Endothelial cell (in vitro differentiated cells): Measurements from ENCODE around the gene HHATL. TPM values are rescaled to one million over a fixed set of nuclear protein-coding genes. Genes with fewer than 3 reads are reported as not detected.

Experiments used
- DNase-seq: peaks from one replicate; pipeline ENCODE4 v3.0.0; 2021; ENCODE audit warnings: low spot score
- H3K27ac Mint-ChIP-seq: one replicate; pipeline ENCODE4 v1.8.0; 2021; ENCODE audit warnings: mixed read lengths, inconsistent platforms; ENCODE audit not compliant: unreplicated experiment
- H3K27me3 Mint-ChIP-seq: one replicate; pipeline ENCODE4 v1.8.0; 2021; ENCODE audit warnings: mild to moderate bottlenecking, moderate library complexity, mixed read lengths, inconsistent platforms; ENCODE audit not compliant: unreplicated experiment
- H3K36me3 Mint-ChIP-seq: one replicate; pipeline ENCODE4 v1.8.0; 2021; ENCODE audit warnings: mild to moderate bottlenecking, low read depth, mixed read lengths, inconsistent platforms; ENCODE audit not compliant: unreplicated experiment
- H3K4me1 Mint-ChIP-seq: one replicate; pipeline ENCODE4 v1.8.0; 2021; ENCODE audit warnings: mild to moderate bottlenecking, mixed read lengths, inconsistent platforms; ENCODE audit not compliant: unreplicated experiment
- H3K4me3 Mint-ChIP-seq: one replicate; pipeline ENCODE4 v1.8.0; 2021; ENCODE audit warnings: mild to moderate bottlenecking, mixed read lengths, inconsistent platforms; ENCODE audit not compliant: unreplicated experiment
- H3K9me3 Mint-ChIP-seq: one replicate; pipeline ENCODE4 v1.8.0; 2021; ENCODE audit warnings: mixed read lengths, inconsistent platforms; ENCODE audit not compliant: unreplicated experiment
- total RNA-seq: library from RNA; stranded (reverse); fragmentation: NEBNext Ultra II Directional; extraction: Animal tissue kit (Norgen Biotek cat#: 25700); gene quantifications from one replicate; pipeline ENCODE4 v1.2.1, GENCODE V29; 2021; ENCODE audit not compliant: unreplicated experiment
- TF ChIP-seq, protein P1 (sequence below): fragments of 200-600 bp; sonication (generic); IDR thresholded peaks from one replicate; pipeline ENCODE4 v1.5.0; 2021; ENCODE audit warnings: antibody characterized with exemption; ENCODE audit not compliant: unreplicated experiment

HHATL gene
- total RNA-seq, 1 donor from 2014 or later = not detected

DNA sequence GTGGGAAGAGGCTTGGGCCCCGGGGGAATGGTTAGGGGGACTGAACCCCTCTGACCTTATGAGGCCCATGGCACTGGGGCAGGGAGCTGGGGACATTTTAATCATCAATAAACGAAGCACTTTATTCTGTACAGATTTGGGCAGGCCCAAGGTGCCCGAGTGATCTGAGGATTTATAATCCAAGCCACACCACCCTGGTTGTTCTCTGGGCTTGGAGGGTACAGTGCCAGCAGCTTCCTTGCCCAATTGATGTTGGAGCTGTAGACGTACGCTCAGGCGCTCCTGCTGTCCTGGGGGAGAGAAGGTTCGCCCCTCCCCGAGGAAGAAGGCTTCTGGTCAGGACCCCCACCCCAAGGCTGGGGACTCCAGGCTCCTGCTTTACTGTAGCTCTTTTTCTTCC is 36.6 kb downstream of the HHATL start:
- Mint-ChIP-seq H3K27ac (no peak overlapping the region), H3K27me3 (peaks cover 15% of the 10 kb centered on the region), H3K4me1 (no peaks in the 10 kb centered on the region), H3K4me3 (no peak overlapping the region), H3K36me3 (peaks cover 5% of the 10 kb centered on the region), H3K9me3 (no peaks in the 10 kb centered on the region)
- DNase-seq = no peak
- TF ChIP-seq, protein P1, sequence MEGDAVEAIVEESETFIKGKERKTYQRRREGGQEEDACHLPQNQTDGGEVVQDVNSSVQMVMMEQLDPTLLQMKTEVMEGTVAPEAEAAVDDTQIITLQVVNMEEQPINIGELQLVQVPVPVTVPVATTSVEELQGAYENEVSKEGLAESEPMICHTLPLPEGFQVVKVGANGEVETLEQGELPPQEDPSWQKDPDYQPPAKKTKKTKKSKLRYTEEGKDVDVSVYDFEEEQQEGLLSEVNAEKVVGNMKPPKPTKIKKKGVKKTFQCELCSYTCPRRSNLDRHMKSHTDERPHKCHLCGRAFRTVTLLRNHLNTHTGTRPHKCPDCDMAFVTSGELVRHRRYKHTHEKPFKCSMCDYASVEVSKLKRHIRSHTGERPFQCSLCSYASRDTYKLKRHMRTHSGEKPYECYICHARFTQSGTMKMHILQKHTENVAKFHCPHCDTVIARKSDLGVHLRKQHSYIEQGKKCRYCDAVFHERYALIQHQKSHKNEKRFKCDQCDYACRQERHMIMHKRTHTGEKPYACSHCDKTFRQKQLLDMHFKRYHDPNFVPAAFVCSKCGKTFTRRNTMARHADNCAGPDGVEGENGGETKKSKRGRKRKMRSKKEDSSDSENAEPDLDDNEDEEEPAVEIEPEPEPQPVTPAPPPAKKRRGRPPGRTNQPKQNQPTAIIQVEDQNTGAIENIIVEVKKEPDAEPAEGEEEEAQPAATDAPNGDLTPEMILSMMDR = no peak

DNA sequence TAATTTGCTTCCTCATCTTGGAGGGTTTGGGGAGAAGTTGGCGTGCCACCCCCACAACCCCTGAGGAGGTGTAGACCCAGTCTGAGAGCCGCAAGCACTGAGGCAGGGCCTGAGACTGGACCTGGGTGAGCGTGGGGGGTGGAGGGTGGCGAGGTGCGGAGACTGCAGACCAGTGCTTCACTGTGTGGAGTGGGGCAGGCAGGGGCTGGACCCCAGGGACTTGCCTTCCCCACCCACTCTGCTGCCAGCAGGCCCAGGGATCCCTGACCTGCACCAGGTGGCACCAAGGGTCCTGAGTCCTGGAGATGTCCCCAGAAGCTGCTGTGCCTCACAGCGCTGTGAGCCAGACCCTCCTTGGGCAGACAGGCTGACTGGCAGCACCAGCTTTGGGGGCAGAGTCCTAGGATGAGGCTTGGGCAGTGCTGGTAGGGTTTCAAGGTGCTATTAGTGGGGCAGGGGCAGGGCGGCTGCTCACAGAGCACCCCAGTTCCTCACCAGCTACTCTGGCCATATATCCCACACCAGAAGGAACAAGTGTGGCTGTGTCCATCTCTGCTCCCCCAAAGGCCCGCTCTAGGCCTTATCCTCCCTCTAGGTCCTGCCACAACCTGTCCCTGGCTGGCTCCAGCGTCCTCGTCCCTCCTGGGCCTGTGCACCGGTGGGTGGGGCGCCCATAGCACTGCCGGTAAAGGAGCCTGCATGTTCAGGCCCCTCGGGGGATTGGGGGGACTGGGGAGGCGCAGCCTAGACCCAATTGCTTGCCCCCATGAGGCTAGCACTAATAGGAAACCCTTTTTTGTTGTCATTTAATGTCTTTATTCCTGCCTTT is 37.3 kb downstream of the HHATL start:
- H3K4me1 Mint-ChIP-seq = peaks cover under 1% of the 10 kb centered on the region
- no peak overlapping the region for H3K27ac Mint-ChIP-seq
- peaks cover 18% of the 10 kb centered on the region for H3K27me3 Mint-ChIP-seq
- DNase-seq = no peak
- H3K9me3 Mint-ChIP-seq = no peaks in the 10 kb centered on the region
- H3K4me3 Mint-ChIP-seq = no peak overlapping the region
- peaks cover 8% of the 10 kb centered on the region for H3K36me3 Mint-ChIP-seq
- TF ChIP-seq, protein P1 = no peak

DNA sequence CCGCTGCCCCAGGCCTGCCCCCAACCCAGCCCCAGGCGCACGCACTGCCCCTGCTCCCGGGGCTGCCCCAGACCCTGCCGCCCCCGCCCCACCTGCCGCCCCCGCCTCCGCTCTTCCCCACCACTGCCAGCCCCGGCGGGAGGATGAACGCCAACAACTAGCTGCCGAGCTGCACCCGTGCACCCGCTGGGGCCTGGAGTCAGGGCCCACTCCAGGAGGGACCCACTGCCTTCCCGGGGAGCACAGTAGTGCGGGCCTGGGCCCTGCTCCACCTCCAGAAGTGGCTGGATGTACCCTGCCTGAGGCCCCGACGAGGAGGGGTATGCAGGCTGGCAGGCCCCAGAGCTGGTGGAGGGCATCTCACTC is 38.2 kb downstream of the HHATL start:
- Mint-ChIP-seq H3K4me1 (peaks cover 5% of the 10 kb centered on the region), H3K27ac (no peak overlapping the region), H3K4me3 (no peak overlapping the region), H3K36me3 (peaks cover 13% of the 10 kb centered on the region), H3K27me3 (peaks cover 22% of the 10 kb centered on the region), H3K9me3 (no peaks in the 10 kb centered on the region)
- TF ChIP-seq, protein P1 = no peak
- DNase-seq = no peak

DNA sequence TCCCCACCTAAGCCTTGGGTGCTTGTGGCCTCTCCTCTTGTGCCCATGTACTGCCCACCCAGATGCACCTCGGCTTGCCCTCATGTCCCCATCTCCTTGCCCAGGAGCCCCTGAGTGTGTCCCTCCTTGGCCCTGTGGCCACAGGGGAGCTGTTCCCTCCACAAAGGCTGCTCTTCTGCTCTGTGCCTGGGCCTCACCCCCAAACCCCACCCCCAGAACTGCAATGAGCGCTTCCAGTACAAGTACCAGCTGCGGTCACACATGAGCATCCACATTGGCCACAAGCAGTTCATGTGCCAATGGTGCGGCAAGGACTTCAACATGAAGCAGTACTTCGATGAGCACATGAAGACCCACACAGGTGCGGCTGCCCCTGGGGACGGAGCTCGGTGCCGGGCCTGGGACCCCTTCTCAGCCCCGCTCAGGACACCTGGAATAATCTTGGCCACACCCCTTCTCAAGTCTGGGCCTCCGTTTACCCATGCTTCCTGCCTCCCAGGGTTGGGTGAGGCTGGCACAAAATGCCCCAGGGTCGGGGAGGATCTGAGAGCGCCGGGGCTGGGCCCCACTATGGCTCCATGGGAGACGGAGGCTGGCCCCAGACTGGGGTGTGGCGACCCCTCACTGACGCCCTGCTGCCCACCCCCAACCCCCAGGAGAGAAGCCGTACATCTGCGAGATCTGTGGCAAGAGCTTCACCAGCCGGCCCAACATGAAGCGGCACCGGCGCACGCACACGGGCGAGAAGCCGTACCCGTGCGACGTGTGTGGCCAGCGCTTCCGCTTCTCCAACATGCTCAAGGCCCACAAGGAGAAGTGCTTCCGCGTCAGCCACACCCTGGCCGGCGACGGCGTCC is 38.8 kb downstream of the HHATL start:
- Mint-ChIP-seq H3K27me3 (peaks cover 22% of the 10 kb centered on the region), H3K36me3 (peaks cover 13% of the 10 kb centered on the region), H3K4me1 (peaks cover 5% of the 10 kb centered on the region), H3K4me3 (no peak overlapping the region), H3K27ac (no peak overlapping the region), H3K9me3 (no peaks in the 10 kb centered on the region)
- DNase-seq = no peak
- TF ChIP-seq, protein P1 = no peak
